ENCODE results near the gene FAM120C. TPM values are rescaled to one million over a fixed set of nuclear protein-coding genes. Genes with fewer than 3 reads are reported as not detected.

FAM120C gene, protein sequence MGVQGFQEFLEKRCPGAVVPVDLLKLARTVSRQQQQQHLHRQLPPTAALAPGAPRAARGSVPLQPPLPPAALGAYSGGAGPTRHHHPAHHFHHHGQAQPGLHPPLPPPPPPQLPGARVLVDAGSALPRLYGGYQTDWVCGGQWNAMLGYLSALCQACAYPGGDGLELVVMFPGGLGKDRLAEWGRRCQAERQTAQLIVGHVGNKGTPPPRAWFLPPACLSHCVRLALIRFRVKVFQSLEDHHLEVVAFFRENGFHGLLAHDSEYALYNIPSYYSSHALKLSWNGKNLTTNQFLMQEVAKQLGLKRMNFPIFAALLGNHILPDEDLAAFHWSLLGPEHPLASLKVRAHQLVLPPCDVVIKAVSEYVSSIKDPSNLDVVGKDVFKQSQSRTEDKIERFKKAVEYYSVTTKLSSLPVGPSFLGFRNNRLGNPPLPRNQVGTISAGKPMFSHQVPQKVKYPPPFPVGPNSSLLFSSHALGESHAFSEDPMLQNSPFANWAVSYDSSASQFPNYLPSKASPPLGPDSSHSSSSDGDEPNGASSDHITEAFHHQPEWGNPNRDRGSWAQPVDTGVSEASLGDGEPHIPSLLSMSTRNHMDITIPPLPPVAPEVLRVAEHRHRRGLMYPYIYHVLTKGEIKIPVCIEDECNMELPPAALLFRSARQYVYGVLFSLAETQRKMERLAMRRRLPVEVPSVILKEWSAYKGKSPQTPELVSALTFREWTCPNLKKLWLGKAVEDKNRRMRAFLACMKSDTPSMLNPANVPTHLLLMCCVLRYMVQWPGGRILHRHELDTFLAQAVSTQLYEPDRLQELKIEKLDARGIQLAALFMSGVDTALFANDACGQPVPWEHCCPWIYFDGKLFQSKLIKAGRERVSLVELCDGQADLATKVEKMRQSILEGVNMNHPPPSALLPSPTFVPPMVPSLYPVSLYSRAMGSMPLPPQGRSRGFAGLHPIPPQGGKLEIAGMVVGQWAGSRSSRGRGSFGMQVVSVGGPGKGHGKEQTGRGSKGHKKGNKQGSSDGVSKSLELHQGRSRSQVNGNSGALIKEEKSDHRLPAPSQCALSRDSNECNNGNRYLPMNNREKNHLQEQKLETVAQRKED
- 1.3 and 5.0 TPM in 2 replicates for total RNA-seq

DNA sequence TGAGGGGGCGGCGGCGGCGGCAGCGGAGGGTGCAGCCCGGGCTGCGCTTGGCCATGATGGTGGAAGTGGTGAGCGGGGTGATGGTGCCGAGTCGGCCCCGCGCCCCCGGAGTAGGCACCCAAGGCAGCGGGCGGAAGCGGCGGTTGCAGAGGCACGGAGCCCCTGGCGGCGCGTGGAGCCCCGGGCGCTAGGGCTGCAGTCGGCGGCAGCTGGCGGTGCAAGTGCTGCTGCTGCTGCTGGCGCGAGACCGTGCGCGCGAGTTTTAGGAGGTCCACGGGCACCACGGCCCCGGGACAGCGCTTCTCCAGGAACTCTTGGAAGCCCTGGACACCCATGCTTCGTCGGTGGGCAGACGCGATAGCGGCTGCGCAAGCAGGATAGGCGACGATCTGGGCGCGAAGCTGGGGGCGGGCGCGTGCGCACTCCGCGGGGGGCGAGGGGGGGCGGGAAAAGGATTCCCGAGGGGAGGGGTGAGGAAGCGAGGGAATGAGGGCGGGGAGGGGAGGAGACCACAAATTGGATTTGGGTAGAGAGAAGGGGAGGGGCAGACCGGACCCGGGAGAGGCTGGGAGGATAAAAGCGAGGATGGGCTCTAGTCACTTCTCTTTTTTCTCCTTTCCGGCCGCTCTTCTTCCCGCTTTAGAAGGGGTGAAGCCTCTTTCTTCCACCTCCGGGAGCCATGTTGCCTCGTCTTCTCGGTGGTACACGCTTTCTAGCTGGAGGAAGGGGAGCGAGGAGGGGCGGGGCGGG is at the start of gene FAM120C:
Gene FAM120C (minus strand): TSS at position 391 of the 750 bp plus-strand sequence. CDS start 56 bp downstream, at position 335.

DNA sequence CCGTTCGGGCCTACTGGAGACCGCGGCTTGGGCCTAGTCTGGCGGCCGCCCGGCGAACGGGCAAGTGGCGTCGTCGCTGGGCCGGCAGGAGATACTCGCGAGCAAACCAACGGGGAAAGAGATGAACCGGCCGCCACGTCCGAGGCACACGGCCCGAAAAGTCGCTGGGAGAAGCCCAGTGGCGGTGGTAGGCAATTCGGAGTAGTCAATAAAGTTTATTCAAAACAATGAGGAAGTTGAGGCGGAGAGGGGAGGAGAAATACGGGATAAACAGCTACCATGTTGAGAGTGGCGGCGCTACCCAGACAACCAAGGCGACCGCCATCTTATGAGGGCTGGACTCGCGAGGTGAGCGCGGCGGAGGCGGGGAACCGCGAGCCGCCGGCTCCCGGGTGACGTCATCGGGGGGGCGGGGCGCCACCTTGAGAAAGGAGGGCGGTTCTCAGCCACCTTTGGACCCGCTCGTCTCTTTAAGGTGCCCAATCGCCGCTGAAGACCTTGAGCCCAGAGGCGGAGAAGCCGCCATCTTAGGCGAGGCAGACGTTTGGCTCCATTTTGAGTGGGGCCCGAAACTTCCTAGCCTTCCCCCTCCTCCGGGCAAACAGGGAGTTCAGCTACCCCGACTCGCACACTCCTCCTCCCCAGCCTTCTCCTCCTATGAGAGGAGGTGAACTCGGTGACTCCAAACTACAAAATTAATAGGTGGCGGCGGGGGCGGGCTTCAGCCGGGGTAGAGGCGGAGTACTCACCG is 138.8 kb downstream of the FAM120C start, which contains the start of gene PHF8:
Gene PHF8 (minus strand): TSS at position 348 of the 751 bp plus-strand sequence. CDS start 1,745 bp downstream, outside the sequence.

Other genes with a start within 250 kb of the FAM120C start
- 14.6 and 32.9 TPM in 2 replicates for gene PHF8, start 138.8 kb downstream of the FAM120C start, total RNA-seq
- 0.32 and 0.94 TPM in 2 replicates for gene WNK3, start 174.8 kb upstream of the FAM120C start, total RNA-seq